LNCaP clone FGC (cell line): Measurements from ENCODE around the gene MLNR.

Source experiments
- DNase-seq: peaks from one replicate; pipeline ENCODE4 v3.0.0-alpha.2; 2011; ENCODE audit warnings: low read depth
- H3K4me3 ChIP-seq: 2 replicates; pipeline ENCODE4 v1.5.1; 2011; ENCODE audit warnings: mild to moderate bottlenecking, low read depth, low read length, control low read depth
- TF ChIP-seq, protein P1 (sequence below): IDR thresholded peaks from 2 replicates; pipeline ENCODE4 v1.5.1; 2012; ENCODE audit warnings: mild to moderate bottlenecking; ENCODE audit not compliant: control insufficient read depth, insufficient read depth; ENCODE audit errors: extremely low read depth

Gene MLNR

DNA sequence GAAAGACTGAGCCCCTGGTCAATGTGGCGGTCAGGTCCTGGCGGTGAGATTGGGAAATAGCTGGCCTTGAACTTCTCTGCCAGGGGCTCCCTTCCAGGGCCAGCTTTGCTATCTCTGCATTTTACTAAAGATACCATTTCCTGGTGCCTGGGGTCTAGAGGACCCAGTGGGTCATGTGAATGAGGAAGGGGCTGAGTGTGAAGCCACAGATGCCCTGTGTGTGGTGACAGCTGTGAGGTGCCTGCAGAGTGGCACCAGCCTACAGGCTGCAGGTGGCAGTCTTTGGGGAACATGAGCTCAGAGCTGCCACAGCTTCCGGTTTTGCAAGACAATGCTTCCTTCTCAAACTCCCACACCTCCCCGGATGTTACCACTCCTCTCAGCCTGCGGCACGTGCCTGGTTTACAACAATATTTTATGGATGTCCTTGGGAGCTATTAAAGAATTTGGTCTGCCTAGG is 5.2 kb upstream of the MLNR start:
- TF ChIP-seq, protein P1, sequence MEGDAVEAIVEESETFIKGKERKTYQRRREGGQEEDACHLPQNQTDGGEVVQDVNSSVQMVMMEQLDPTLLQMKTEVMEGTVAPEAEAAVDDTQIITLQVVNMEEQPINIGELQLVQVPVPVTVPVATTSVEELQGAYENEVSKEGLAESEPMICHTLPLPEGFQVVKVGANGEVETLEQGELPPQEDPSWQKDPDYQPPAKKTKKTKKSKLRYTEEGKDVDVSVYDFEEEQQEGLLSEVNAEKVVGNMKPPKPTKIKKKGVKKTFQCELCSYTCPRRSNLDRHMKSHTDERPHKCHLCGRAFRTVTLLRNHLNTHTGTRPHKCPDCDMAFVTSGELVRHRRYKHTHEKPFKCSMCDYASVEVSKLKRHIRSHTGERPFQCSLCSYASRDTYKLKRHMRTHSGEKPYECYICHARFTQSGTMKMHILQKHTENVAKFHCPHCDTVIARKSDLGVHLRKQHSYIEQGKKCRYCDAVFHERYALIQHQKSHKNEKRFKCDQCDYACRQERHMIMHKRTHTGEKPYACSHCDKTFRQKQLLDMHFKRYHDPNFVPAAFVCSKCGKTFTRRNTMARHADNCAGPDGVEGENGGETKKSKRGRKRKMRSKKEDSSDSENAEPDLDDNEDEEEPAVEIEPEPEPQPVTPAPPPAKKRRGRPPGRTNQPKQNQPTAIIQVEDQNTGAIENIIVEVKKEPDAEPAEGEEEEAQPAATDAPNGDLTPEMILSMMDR, result peak; percentile 11; the same call in 1 of the 2 replicates
- DNase-seq, result peak; percentile 28
- H3K4me3 ChIP-seq, result no peak overlapping the region

- TF ChIP-seq, protein P1, result no peak
- no peak for DNase-seq
Observed at GRCh38 chr13:49216334-49216733, 3.8 kb upstream of the MLNR start.

GRCh38 chr13:49217962-49218492 is 2.1 kb upstream of the MLNR start:
- DNase-seq, result no peak
- TF ChIP-seq, protein P1, result no peak
- no peak overlapping the region for H3K4me3 ChIP-seq

More at GRCh38 chr13:49216334-49216733, 3.8 kb upstream of the MLNR start:
- H3K4me3 ChIP-seq, result no peak overlapping the region

- TF ChIP-seq, protein P1, result no peak
- no peak overlapping the region for H3K4me3 ChIP-seq
- no peak for DNase-seq
Observed at GRCh38 chr13:49218493-49219051, 1.6 kb upstream of the MLNR start.

DNA sequence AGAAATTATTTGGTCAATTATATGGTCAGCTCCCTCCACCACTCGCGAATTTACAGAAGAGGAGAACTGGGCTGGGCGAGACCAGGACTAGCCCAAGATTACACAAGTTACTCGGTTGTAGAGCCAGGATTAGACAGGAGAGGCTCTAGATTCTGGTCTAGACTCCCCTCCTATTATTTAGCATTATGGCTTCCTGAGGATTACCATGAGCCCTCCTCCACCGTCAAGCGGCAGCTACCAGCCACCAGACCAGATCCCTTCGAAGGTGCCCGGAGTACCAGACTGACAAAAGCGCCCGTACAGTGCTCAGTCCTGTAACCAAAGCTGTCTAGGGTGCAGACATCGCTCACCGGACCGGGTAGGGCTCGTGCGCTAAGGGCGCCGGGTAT is 497 bp upstream of the MLNR start:
- DNase-seq, result no peak
- H3K4me3 ChIP-seq, result no peak overlapping the region
- TF ChIP-seq, protein P1, result no peak

DNA sequence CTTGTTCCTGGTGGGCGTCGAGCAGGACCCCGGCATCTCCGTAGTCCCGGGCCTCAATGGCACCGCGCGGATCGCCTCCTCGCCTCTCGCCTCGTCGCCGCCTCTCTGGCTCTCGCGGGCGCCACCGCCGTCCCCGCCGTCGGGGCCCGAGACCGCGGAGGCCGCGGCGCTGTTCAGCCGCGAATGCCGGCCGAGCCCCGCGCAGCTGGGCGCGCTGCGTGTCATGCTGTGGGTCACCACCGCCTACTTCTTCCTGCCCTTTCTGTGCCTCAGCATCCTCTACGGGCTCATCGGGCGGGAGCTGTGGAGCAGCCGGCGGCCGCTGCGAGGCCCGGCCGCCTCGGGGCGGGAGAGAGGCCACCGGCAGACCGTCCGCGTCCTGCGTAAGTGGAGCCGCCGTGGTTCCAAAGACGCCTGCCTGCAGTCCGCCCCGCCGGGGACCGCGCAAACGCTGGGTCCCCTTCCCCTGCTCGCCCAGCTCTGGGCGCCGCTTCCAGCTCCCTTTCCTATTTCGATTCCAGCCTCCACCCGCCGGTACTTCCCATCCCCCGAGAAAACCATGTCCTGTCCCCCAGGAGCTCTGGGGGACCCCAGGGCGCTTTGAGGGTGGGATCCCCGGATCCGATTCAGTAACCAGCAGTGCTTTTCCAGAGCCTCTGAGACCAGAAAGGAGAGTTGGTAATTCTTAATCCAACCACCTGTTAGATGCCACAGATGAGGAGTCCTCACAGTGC is 885 bp downstream of the MLNR start:
- no peak overlapping the region for H3K4me3 ChIP-seq
- TF ChIP-seq, protein P1, result no peak
- DNase-seq, result no peak

DNA sequence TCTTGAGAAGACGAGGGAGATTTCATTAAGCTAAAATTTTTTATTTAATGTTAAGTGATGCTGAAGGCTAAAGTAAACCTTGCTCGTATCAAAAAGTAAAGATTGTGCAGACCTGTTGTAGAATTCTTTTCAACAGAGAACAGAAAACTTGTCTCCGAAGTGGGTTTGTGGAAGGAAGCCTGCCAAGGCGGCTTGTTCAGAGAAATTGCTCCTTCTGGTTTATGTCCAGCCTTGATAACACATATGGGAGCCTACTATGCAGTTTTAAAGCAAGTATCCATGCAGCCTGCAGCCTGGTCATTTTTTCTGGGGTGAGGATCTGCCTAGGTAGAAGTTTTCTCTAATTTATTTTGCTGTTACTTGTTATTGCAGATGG is 1.4 kb downstream of the MLNR start:
- no peak for DNase-seq
- H3K4me3 ChIP-seq, result no peak overlapping the region
- TF ChIP-seq, protein P1, result no peak
